ENCODE results near the gene CPT2. TPM values are rescaled to one million over a fixed set of nuclear protein-coding genes. Genes with fewer than 3 reads are reported as not detected.

CPT2 gene
- total and polyA plus RNA-seq, 9 of the 15 experiments (the other 6 are each of a cell fraction or from before 2014, with no cell fraction given), result 7.6 to 25.1 (median 16.8) TPM

- TF ChIP-seq NR0B1 (IDR thresholded peaks at IDR 0.05; ENCODE audit: partially characterized antibody) (no peak), ATF2 (CRISPR knock-in tag; IDR thresholded peaks at IDR 0.05) (no peak), NFE2L1 (tag; IDR thresholded peaks at IDR 0.05; ENCODE audit: borderline replicate concordance, low read depth) (no peak), ZFPM2 (CRISPR knock-in tag; IDR thresholded peaks at IDR 0.05) (0 out of 2 replicates have a peak, but pooled peaks have one; percentile 63), ZFX (CRISPR knock-in tag; IDR thresholded peaks at IDR 0.05) (peak; percentile 98), NCOA6 (IDR thresholded peaks at IDR 0.05) (no peak), ZNF354B (CRISPR knock-in tag; IDR thresholded peaks at IDR 0.05) (no peak), MAFK (IDR thresholded peaks at IDR 0.05; ENCODE audit: low read length) (no peak), PCBP2 (IDR thresholded peaks at IDR 0.05; ENCODE audit: low read depth, low read length, poor library complexity, severe bottlenecking) (no peak), IRF2 (CRISPR knock-in tag; IDR thresholded peaks at IDR 0.05) (no peak), DPF2 (IDR thresholded peaks at IDR 0.05) (no peak; the same call in 1 of the 2 replicates), PCBP1 (IDR thresholded peaks at IDR 0.05; ENCODE audit: low read depth, low read length, poor library complexity, severe bottlenecking) (no peak), KLF6 (CRISPR knock-in tag; IDR thresholded peaks at IDR 0.05; ENCODE audit: borderline replicate concordance) (peak; percentile 69; the same call in 1 of the 2 replicates), E2F1 (CRISPR knock-in tag; IDR thresholded peaks at IDR 0.05) (peak; percentile 68; the same call in 1 of the 2 replicates), ZNF561 (CRISPR knock-in tag; conservative IDR thresholded peaks at IDR 0.05) (no peak), ELF2 (CRISPR knock-in tag; IDR thresholded peaks at IDR 0.05) (peak; percentile 7; the same call in 1 of the 2 replicates), ETV6 (IDR thresholded peaks at IDR 0.05; ENCODE audit: borderline replicate concordance in 1 of 2, low read depth in 2 of 2, low read length in 1 of 2) (no peak), ETV6 (CRISPR knock-in tag; IDR thresholded peaks at IDR 0.05; ENCODE audit: borderline replicate concordance) (0 out of 2 replicates have a peak, but pooled peaks have one; percentile 13)
- TF ChIP-seq, protein P1, sequence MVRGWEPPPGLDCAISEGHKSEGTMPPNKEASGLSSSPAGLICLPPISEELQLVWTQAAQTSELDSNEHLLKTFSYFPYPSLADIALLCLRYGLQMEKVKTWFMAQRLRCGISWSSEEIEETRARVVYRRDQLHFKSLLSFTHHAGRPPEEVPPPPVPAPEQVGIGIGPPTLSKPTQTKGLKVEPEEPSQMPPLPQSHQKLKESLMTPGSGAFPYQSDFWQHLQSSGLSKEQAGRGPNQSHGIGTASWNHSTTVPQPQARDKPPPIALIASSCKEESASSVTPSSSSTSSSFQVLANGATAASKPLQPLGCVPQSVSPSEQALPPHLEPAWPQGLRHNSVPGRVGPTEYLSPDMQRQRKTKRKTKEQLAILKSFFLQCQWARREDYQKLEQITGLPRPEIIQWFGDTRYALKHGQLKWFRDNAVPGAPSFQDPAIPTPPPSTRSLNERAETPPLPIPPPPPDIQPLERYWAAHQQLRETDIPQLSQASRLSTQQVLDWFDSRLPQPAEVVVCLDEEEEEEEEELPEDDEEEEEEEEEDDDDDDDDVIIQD (CRISPR knock-in tag; IDR thresholded peaks at IDR 0.05), result 0 out of 2 replicates have a peak, but pooled peaks have one; percentile 45
- TF ChIP-seq, protein P2, sequence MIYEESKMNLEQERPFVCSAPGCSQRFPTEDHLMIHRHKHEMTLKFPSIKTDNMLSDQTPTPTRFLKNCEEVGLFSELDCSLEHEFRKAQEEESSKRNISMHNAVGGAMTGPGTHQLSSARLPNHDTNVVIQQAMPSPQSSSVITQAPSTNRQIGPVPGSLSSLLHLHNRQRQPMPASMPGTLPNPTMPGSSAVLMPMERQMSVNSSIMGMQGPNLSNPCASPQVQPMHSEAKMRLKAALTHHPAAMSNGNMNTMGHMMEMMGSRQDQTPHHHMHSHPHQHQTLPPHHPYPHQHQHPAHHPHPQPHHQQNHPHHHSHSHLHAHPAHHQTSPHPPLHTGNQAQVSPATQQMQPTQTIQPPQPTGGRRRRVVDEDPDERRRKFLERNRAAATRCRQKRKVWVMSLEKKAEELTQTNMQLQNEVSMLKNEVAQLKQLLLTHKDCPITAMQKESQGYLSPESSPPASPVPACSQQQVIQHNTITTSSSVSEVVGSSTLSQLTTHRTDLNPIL (CRISPR knock-in tag; IDR thresholded peaks at IDR 0.05), result no peak
These were observed 23.7 kb downstream of the CPT2 start, which contains the start of gene CZIB (continued) for GRCh38 chr1:53220171-53220961.
